Panc1 (cell line): Measurements from ENCODE around the gene TAS1R2. TPM values are rescaled to one million over a fixed set of nuclear protein-coding genes. Genes with fewer than 3 reads are reported as not detected.

ENCODE experiments used
- ATAC-seq: fragments of 200-7000 bp; cut with Tn5 transposase; 2 replicates; pipeline ENCODE4 v1.9.1; 2020; ENCODE audit warnings: mild to moderate bottlenecking, moderate library complexity
- BruUV-seq: library from RNA; stranded (reverse); fragments of 400-500 nt; replicated peaks from 2 replicates; lab custom pipeline; 2021; lab: Mats Ljungman, UMichigan
- CTCF ChIA-PET: fragments of 300-600 bp; sonication (Branson Sonifier 250); formaldehyde crosslinking; loops from one replicate; lab custom pipeline; 2022; ENCODE audit warnings: antibody characterized with exemption; lab: Charles Lee
- POLR2A ChIA-PET: fragments of 300-600 bp; sonication (Branson Sonifier 250); formaldehyde crosslinking; loops from one replicate; lab custom pipeline; 2022; ENCODE audit warnings: antibody characterized with exemption; lab: Charles Lee
- DNase-seq: peaks from one replicate; pipeline ENCODE4 v3.0.0-alpha.2; 2010; ENCODE audit warnings: low read depth, low spot score
- H3K27ac ChIP-seq: 2 replicates; pipeline ENCODE4 v1.5.1; 2011; ENCODE audit warnings: mild to moderate bottlenecking, low read length, inconsistent platforms
- H3K27me3 ChIP-seq: fragments of 200-500 bp; sonication (Bioruptor generic); 2 replicates; pipeline ENCODE4 v1.6.0; 2014; ENCODE audit warnings: low read length, inconsistent platforms; ENCODE audit not compliant: control insufficient read depth, insufficient read depth
- H3K36me3 ChIP-seq: fragments of 200-500 bp; sonication (Bioruptor generic); 2 replicates; pipeline ENCODE4 v1.5.1; 2014; ENCODE audit warnings: inconsistent platforms, mild to moderate bottlenecking, low read length, moderate library complexity; ENCODE audit not compliant: control insufficient read depth, insufficient read depth
- H3K4me1 ChIP-seq: 2 replicates; pipeline ENCODE4 v1.5.1; 2011; ENCODE audit warnings: inconsistent platforms, mild to moderate bottlenecking, low read length, moderate library complexity; ENCODE audit not compliant: control insufficient read depth, insufficient read depth
- H3K4me3 ChIP-seq, 2 experiments: 2 replicates each; pipeline ENCODE4 v1.5.1; 2011 to 2012; ENCODE audit warnings: low read depth in 2 of 2, low read length in 2 of 2, mild to moderate bottlenecking in 2 of 2, inconsistent platforms in 1 of 2, moderate library complexity in 1 of 2
- H3K9me3 ChIP-seq: fragments of 200-500 bp; sonication (Bioruptor generic); 2 replicates; pipeline ENCODE4 v1.5.1; 2014; ENCODE audit warnings: low read depth, mild to moderate bottlenecking, inconsistent platforms, low read length, moderate library complexity; ENCODE audit not compliant: control insufficient read depth, insufficient read depth
- POLR2AphosphoS5 ChIP-seq: IDR thresholded peaks from 2 replicates; pipeline ENCODE4 v1.6.1; 2012; ENCODE audit warnings: mild to moderate bottlenecking, low read depth, low read length, moderate library complexity
- SIN3A ChIP-seq: IDR thresholded peaks from 2 replicates; pipeline ENCODE4 v1.6.1; 2012; ENCODE audit warnings: low read depth, mild to moderate bottlenecking, low read length, moderate library complexity, borderline replicate concordance; ENCODE audit not compliant: insufficient read depth
- TCF7L2 ChIP-seq: IDR thresholded peaks from 2 replicates; pipeline ENCODE4 v1.6.1; 2011; ENCODE audit warnings: mild to moderate bottlenecking, low read depth, low read length, inconsistent platforms
- in situ Hi-C: cut with HindIII; loops from 2 replicates; pipeline ENCODE4 v1.10.0; 2016; ENCODE audit warnings: low sequenced_read_pairs, low pct_unique_long_range_greater_than_20kb
- intact Hi-C: fragments of 100-400 bp; cut with micrococcal nuclease; formaldehyde crosslinking; loops from one replicate; pipeline ENCODE4 v1.10.0; 2022; ENCODE audit not compliant: unreplicated experiment
- total RNA-seq: library from RNA; stranded (reverse); gene quantifications from one replicate; pipeline ENCODE4 v1.2.1, GENCODE V29; 2021; ENCODE audit not compliant: unreplicated experiment
- TF ChIP-seq, protein P1 (sequence below): fragments of 450-650 bp; IDR thresholded peaks from 2 replicates; pipeline ENCODE4 v1.5.1; 2017; ENCODE audit warnings: mild to moderate bottlenecking
- TF ChIP-seq, protein P2 (sequence below), 2 experiments: IDR thresholded peaks; 2 replicates each; pipeline ENCODE4 v1.6.1; 2011 to 2012; ENCODE audit warnings: low read depth in 2 of 2, control low read depth in 1 of 2, low read length in 1 of 2, mild to moderate bottlenecking in 1 of 2, moderate library complexity in 1 of 2; ENCODE audit not compliant: insufficient read depth in 1 of 2

The TAS1R2 gene
- total RNA-seq, 1 experiment from 2014 or later = not detected

DNA sequence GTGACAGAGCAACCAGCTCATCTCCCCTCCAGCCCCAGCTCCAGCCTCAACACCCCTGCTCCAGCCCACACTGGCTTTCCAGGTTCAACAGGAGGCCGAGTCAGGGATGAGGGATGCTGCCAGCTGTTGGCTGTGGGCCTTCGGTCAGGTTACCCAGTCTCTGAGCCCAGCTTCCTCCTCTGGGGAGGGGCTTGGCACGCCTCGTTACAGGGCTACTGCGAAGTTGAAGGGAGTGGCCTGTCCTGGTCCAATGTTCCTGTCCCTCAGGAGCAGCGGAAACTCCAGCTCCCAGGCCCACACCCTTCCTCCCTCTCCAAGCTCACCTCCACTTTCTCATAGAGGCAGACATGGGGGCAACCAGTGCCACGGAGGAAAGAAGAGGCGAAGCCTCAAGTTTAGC is 15.1 kb upstream of the TAS1R2 start:
- POLR2A ChIA-PET = no interaction called here
- no peak overlapping the region for H3K27ac ChIP-seq
- no peak for ATAC-seq
- intact Hi-C loops (no loop called here), in situ Hi-C loops (no loop called here)
- DNase-seq = no peak
- H3K27me3 ChIP-seq = no peaks in the 10 kb centered on the region
- no peaks in the 10 kb centered on the region for H3K4me1 ChIP-seq
- H3K9me3 ChIP-seq = no peaks in the 10 kb centered on the region
- no peak for TF ChIP-seq TCF7L2
- TF ChIP-seq, protein P1, sequence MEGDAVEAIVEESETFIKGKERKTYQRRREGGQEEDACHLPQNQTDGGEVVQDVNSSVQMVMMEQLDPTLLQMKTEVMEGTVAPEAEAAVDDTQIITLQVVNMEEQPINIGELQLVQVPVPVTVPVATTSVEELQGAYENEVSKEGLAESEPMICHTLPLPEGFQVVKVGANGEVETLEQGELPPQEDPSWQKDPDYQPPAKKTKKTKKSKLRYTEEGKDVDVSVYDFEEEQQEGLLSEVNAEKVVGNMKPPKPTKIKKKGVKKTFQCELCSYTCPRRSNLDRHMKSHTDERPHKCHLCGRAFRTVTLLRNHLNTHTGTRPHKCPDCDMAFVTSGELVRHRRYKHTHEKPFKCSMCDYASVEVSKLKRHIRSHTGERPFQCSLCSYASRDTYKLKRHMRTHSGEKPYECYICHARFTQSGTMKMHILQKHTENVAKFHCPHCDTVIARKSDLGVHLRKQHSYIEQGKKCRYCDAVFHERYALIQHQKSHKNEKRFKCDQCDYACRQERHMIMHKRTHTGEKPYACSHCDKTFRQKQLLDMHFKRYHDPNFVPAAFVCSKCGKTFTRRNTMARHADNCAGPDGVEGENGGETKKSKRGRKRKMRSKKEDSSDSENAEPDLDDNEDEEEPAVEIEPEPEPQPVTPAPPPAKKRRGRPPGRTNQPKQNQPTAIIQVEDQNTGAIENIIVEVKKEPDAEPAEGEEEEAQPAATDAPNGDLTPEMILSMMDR = no peak
- no peak for TF ChIP-seq POLR2AphosphoS5
- no peak for TF ChIP-seq SIN3A
- TF ChIP-seq, protein P2, sequence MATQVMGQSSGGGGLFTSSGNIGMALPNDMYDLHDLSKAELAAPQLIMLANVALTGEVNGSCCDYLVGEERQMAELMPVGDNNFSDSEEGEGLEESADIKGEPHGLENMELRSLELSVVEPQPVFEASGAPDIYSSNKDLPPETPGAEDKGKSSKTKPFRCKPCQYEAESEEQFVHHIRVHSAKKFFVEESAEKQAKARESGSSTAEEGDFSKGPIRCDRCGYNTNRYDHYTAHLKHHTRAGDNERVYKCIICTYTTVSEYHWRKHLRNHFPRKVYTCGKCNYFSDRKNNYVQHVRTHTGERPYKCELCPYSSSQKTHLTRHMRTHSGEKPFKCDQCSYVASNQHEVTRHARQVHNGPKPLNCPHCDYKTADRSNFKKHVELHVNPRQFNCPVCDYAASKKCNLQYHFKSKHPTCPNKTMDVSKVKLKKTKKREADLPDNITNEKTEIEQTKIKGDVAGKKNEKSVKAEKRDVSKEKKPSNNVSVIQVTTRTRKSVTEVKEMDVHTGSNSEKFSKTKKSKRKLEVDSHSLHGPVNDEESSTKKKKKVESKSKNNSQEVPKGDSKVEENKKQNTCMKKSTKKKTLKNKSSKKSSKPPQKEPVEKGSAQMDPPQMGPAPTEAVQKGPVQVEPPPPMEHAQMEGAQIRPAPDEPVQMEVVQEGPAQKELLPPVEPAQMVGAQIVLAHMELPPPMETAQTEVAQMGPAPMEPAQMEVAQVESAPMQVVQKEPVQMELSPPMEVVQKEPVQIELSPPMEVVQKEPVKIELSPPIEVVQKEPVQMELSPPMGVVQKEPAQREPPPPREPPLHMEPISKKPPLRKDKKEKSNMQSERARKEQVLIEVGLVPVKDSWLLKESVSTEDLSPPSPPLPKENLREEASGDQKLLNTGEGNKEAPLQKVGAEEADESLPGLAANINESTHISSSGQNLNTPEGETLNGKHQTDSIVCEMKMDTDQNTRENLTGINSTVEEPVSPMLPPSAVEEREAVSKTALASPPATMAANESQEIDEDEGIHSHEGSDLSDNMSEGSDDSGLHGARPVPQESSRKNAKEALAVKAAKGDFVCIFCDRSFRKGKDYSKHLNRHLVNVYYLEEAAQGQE (IDR thresholded peaks at IDR 0.05; ENCODE audit: insufficient read depth in 1 of 2, low read depth in 2 of 2, low read length in 1 of 2) = no peak
- CTCF ChIA-PET = interaction anchor here (0.6 to 1.4 kb wide), 4 partner anchors 10 to 293 kb away, joined by 3 to 6 read pairs (median 5); no protein-coding TSS in a partner anchor
- BruUV-seq = no TSS peak
- no peaks in the 10 kb centered on the region for H3K36me3 ChIP-seq
- H3K4me3 ChIP-seq = no peak overlapping the region

- CTCF ChIA-PET = interaction anchor here (1.4 kb wide), 1 partner anchor 10 kb away, joined by 6 read pairs; no protein-coding TSS in a partner anchor
- no peak for DNase-seq
- POLR2A ChIA-PET = no interaction called here
- H3K27ac ChIP-seq = no peak overlapping the region
- no peaks in the 10 kb centered on the region for H3K4me1 ChIP-seq
- intact Hi-C loops = no loop called here
- ATAC-seq = no peak
- H3K4me3 ChIP-seq = no peak overlapping the region
- TF ChIP-seq POLR2AphosphoS5 (no peak), TCF7L2 (no peak), SIN3A (no peak)
- TF ChIP-seq, protein P1 = no peak
- TF ChIP-seq, protein P2 (IDR thresholded peaks at IDR 0.05; ENCODE audit: insufficient read depth in 1 of 2, low read depth in 2 of 2, low read length in 1 of 2) = no peak
- in situ Hi-C loops = no loop called here
- no peaks in the 10 kb centered on the region for H3K27me3 ChIP-seq
- no TSS peak for BruUV-seq
- no peaks in the 10 kb centered on the region for H3K9me3 ChIP-seq
- H3K36me3 ChIP-seq = no peaks in the 10 kb centered on the region
Observed at GRCh38 chr1:18874036-18874435, 14.6 kb upstream of the TAS1R2 start.
